Transverse colon (tissue), 3 donors: ENCODE results near the gene RGS19.

Experiments
- EP300 ChIP-seq: sonication (generic); formaldehyde crosslinking; IDR thresholded peaks from one replicate; pipeline ENCODE4 v1.6.1; 2017; ENCODE audit warnings: antibody characterized with exemption, low read depth
- POLR2AphosphoS5 ChIP-seq, 3 donors: sonication (generic); formaldehyde crosslinking; IDR thresholded peaks; one replicate each; pipeline ENCODE4 v1.6.1; 2016; ENCODE audit warnings: antibody characterized with exemption in 3 of 3

DNA sequence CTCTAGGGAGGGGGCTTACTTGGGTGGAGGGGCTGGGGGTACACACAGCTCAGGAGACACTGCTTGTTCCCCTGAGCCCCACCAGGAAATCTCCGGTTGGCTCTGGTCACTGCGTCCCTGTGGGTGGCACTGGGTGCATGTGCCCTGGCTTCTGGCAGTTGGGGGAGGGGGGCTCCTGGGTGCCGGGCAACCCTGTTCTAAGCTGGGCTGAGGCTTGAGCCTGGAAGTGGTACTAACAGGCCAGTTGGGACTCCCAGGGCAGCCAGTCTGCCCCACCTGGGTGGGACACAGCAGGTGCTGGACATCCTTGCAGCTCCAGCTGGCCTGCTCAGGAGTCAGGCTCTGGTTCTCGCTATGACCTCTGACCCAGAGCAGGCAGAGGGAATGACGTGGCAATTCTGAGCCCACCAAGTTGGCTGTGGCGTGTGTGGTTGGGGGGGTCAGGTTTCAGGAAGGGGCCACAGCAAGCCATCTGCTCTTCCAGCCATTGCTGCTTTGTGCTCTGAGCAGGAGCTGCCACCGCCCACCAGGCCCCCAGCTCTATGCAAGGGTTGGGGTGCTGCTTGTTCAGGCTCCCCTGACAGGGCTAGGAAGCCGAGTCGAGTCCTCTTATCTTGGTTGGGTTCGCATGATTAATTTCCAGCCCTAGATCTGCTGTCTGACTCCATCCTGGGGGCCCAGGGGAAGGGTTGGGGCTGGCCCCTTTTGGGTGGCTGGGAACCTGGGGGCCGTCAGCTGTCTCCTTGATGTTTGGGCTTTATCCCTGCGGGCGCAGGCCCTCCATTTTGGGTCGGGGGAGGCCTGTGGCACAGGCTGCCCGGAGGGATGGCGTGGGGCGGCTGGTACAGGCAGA, 42.7 kb downstream of the RGS19 start:
- TF ChIP-seq EP300 (no peak), POLR2AphosphoS5 (IDR thresholded peaks at IDR 0.05) (no peak)
